Stimulated activated CD4-positive, alpha-beta T cell treated with anti-CD3 and anti-CD28 coated beads, Interleukin-15, amount 100 ng/mL, for 24 hours (primary cell): ENCODE measurements around the gene COL12A1.

Source experiments
- DNase-seq: peaks from one replicate; pipeline ENCODE4 v3.0.0-alpha.2; 2020

COL12A1 gene

GRCh38 chr6:75176076-75176582 lies 29.7 kb downstream of the COL12A1 start:
- DNase-seq = no peak

GRCh38 chr6:75171986-75172385 lies 33.9 kb downstream of the COL12A1 start:
- no peak for DNase-seq

GRCh38 chr6:75171567-75171966 lies 34.3 kb downstream of the COL12A1 start:
- no peak for DNase-seq

GRCh38 chr6:75170691-75171560 lies 34.9 kb downstream of the COL12A1 start:
- no peak for DNase-seq

GRCh38 chr6:75169689-75170586 lies 35.9 kb downstream of the COL12A1 start:
- no peak for DNase-seq

- no peak for DNase-seq
Measured at GRCh38 chr6:75167851-75168250, 38.0 kb downstream of the COL12A1 start.

GRCh38 chr6:75167325-75167724 lies 38.5 kb downstream of the COL12A1 start:
- DNase-seq = no peak

GRCh38 chr6:75166773-75167172 lies 39.1 kb downstream of the COL12A1 start:
- no peak for DNase-seq

GRCh38 chr6:75166236-75166635 lies 39.6 kb downstream of the COL12A1 start:
- DNase-seq = no peak

- DNase-seq = no peak
Measured at GRCh38 chr6:75158176-75158575, 47.7 kb downstream of the COL12A1 start.

- DNase-seq = no peak
Measured at GRCh38 chr6:75157336-75157735, 48.5 kb downstream of the COL12A1 start.

GRCh38 chr6:75156186-75156878 lies 49.5 kb downstream of the COL12A1 start:
- no peak for DNase-seq

GRCh38 chr6:75155631-75156030 lies 50.2 kb downstream of the COL12A1 start:
- no peak for DNase-seq

GRCh38 chr6:75154973-75155372 lies 50.9 kb downstream of the COL12A1 start:
- DNase-seq = no peak

- DNase-seq = no peak
Measured at GRCh38 chr6:75150685-75151412, 55.0 kb downstream of the COL12A1 start.

- no peak for DNase-seq
Measured at GRCh38 chr6:75149696-75150095, 56.2 kb downstream of the COL12A1 start.

GRCh38 chr6:75149240-75149639 lies 56.6 kb downstream of the COL12A1 start:
- DNase-seq = no peak

GRCh38 chr6:75147512-75147911 lies 58.3 kb downstream of the COL12A1 start:
- no peak for DNase-seq

GRCh38 chr6:75145976-75146375 lies 59.9 kb downstream of the COL12A1 start:
- no peak for DNase-seq

- no peak for DNase-seq
Measured at GRCh38 chr6:75145211-75145610, 60.6 kb downstream of the COL12A1 start.

GRCh38 chr6:75144386-75144785 lies 61.5 kb downstream of the COL12A1 start:
- no peak for DNase-seq

- DNase-seq = no peak
Measured at GRCh38 chr6:75143191-75143590, 62.7 kb downstream of the COL12A1 start.
